HepG2 (cell line): ENCODE results near the gene ASNS. TPM values are rescaled to one million over a fixed set of nuclear protein-coding genes. Genes with fewer than 3 reads are reported as not detected.

Source experiments
- ATRX ChIP-seq: sonication (generic); formaldehyde crosslinking; IDR thresholded peaks from 2 replicates; pipeline ENCODE4 v1.4.0; 2020; ENCODE audit warnings: missing genetic modification reagents, borderline replicate concordance
- CC2D1A ChIP-seq: sonication (generic); formaldehyde crosslinking; IDR thresholded peaks from 2 replicates; pipeline ENCODE4 v1.8.1; 2023; ENCODE audit warnings: mild to moderate bottlenecking, missing genetic modification reagents
- CHD2 ChIP-seq: IDR thresholded peaks from 2 replicates; pipeline ENCODE4 v1.6.1; 2011; ENCODE audit warnings: low read depth, low read length, improper control_type of control experiment
- GLI4 ChIP-seq: sonication (generic); formaldehyde crosslinking; IDR thresholded peaks from 2 replicates; pipeline ENCODE4 v1.5.1; 2020; ENCODE audit warnings: missing genetic modification reagents, mild to moderate bottlenecking, moderate library complexity, borderline replicate concordance
- HMGXB3 ChIP-seq: sonication (generic); formaldehyde crosslinking; IDR thresholded peaks from 2 replicates; pipeline ENCODE4 v1.4.0; 2020; ENCODE audit warnings: missing genetic modification reagents, borderline replicate concordance
- IKZF1 ChIP-seq: fragments of 450-650 bp; IDR thresholded peaks from 2 replicates; pipeline ENCODE4 v1.7.1; 2016
- IKZF4 ChIP-seq: sonication (generic); formaldehyde crosslinking; IDR thresholded peaks from 2 replicates; pipeline ENCODE4 v1.5.1; 2020; ENCODE audit warnings: borderline replicate concordance, mild to moderate bottlenecking, low read depth, missing genetic modification reagents; ENCODE audit errors: not compliant biosample characterization
- RAD51 ChIP-seq: fragments of 450-650 bp; IDR thresholded peaks from 2 replicates; pipeline ENCODE4 v1.6.1; 2016; ENCODE audit warnings: borderline replicate concordance
- SMAD1 ChIP-seq: sonication (generic); formaldehyde crosslinking; IDR thresholded peaks from 2 replicates; pipeline ENCODE4 v1.4.0; 2020; ENCODE audit warnings: missing genetic modification reagents, low read depth, mild to moderate bottlenecking, borderline replicate concordance
- TERF1 ChIP-seq: sonication (generic); formaldehyde crosslinking; IDR thresholded peaks from 2 replicates; pipeline ENCODE4 v1.8.0; 2022; ENCODE audit warnings: mild to moderate bottlenecking, missing genetic modification reagents, moderate library complexity
- USF2 ChIP-seq, 2 experiments: sonication (generic) in 1 of 2; formaldehyde crosslinking in 1 of 2; IDR thresholded peaks; 2 replicates each; pipeline versions ENCODE4 v1.5.1 to v1.6.1; 2011 to 2020; ENCODE audit warnings: borderline replicate concordance in 1 of 2, low read depth in 1 of 2, low read length in 1 of 2, mild to moderate bottlenecking in 1 of 2, missing genetic modification reagents in 1 of 2, moderate library complexity in 1 of 2
- ZFAT ChIP-seq: sonication (generic); formaldehyde crosslinking; conservative IDR thresholded peaks from 2 replicates; pipeline ENCODE4 v1.8.1; 2023; ENCODE audit warnings: missing genetic modification reagents, inconsistent platforms
- ZNF232 ChIP-seq: sonication (generic); formaldehyde crosslinking; IDR thresholded peaks from 2 replicates; pipeline ENCODE4 v1.4.0; 2020; ENCODE audit warnings: missing genetic modification reagents, borderline replicate concordance
- ZNF260 ChIP-seq: sonication (generic); formaldehyde crosslinking; IDR thresholded peaks from 2 replicates; pipeline ENCODE4 v1.4.0; 2020; ENCODE audit warnings: missing genetic modification reagents, low read depth, mild to moderate bottlenecking, borderline replicate concordance
- ZNF30 ChIP-seq: sonication (generic); formaldehyde crosslinking; IDR thresholded peaks from 2 replicates; pipeline ENCODE4 v1.5.0; 2020; ENCODE audit warnings: mild to moderate bottlenecking, missing genetic modification reagents
- ZNF317 ChIP-seq: sonication (generic); formaldehyde crosslinking; IDR thresholded peaks from 2 replicates; pipeline ENCODE4 v1.5.0; 2020; ENCODE audit warnings: mild to moderate bottlenecking, missing genetic modification reagents
- ZNF354B ChIP-seq: sonication (generic); formaldehyde crosslinking; IDR thresholded peaks from 2 replicates; pipeline ENCODE4 v1.8.0; 2022; ENCODE audit warnings: mild to moderate bottlenecking, missing genetic modification reagents
- ZNF652 ChIP-seq: IDR thresholded peaks from 2 replicates; pipeline ENCODE4 v1.6.1; 2016; ENCODE audit warnings: low read depth, borderline replicate concordance
- ZNF709 ChIP-seq: sonication (generic); formaldehyde crosslinking; IDR thresholded peaks from 2 replicates; pipeline ENCODE4 v1.5.0; 2020; ENCODE audit warnings: mild to moderate bottlenecking, missing genetic modification reagents
- polyA plus RNA-seq, 8 experiments: library from polyadenylated mRNA; depleted of rRNA in 3 of 8; stranded (reverse) in 7 of 8; unstranded in 1 of 8; fragments of >200 nt; fragmentation: Illumina TruSeq in 4 of 8; extraction: Trizol in 4 of 8; gene quantifications; 2 replicates each; pipeline versions ENCODE4 v1.2.1 to v1.2.3, GENCODE V29; 2011 to 2016; ENCODE audit warnings: low read depth in 4 of 8, missing spikeins in 1 of 8, mixed read lengths in 1 of 8; ENCODE audit not compliant: insufficient read depth in 1 of 8
- total RNA-seq, 5 experiments: library from RNA; depleted of rRNA; stranded (reverse); fragments of >200 nt; fragmentation: Illumina TruSeq; extraction: Trizol; gene quantifications; 2 replicates each; pipeline ENCODE4 v1.2.3, GENCODE V29; 2016; ENCODE audit warnings: low read depth in 1 of 5
- TF ChIP-seq, protein P1 (sequence below): sonication (generic); formaldehyde crosslinking; IDR thresholded peaks from 2 replicates; pipeline ENCODE4 v1.5.0; 2020; ENCODE audit warnings: missing genetic modification reagents

Gene ASNS
- total and polyA plus RNA-seq, 2 of the 13 experiments (the other 11 are each of a cell fraction or from before 2014, with no cell fraction given): 55.0 to 75.1 TPM

DNA sequence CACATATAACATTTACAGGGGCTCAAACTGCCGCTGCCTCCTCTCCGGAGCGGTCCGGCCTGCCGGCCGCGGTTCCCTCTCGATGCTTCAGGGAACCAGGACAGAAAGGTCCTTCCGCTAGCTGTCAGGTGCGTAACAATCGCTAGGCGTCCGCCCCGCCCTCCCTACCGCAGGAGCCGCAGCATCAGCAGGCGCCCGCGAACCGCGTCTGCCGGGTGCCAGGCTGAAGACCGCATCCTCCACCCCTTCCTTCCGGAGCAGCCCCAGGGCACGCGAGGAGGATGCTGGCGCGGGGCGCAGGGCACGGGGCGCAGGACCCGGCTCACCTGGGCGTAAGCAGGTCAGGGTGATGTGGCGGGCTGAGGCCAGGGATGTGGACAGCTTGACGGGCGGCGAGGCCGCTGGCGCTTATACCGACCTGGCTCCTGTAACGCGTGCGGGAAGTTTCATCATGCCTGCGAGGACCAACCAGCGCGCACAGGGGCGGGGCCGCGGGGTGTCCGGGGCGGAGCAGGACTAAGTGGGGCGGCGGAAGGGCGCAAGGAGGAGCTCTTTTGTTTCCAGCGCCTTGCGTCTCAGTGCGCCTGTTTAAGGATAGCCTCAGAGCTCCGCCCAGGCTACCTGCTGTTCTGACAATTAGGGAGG is at the start of gene ASNS (continued):
- TF ChIP-seq GLI4: no peak
- no peak; the same call in 1 of the 2 replicates for TF ChIP-seq ZNF709 (CRISPR knock-in tag)
- 0 out of 2 replicates have a peak, but pooled peaks have one; percentile 42 for TF ChIP-seq ZNF354B
- no peak for TF ChIP-seq ZNF652 (CRISPR knock-in tag)
- 0 out of 2 replicates have a peak, but pooled peaks have one; percentile 73 for TF ChIP-seq TERF1 (CRISPR knock-in tag)
- peak; percentile 77 for TF ChIP-seq IKZF4 (CRISPR knock-in tag)
- no peak for TF ChIP-seq IKZF1
- TF ChIP-seq ZFAT: peak; percentile 81; the same call in 1 of the 2 replicates
- peak; percentile 64; the same call in 1 of the 2 replicates for TF ChIP-seq SMAD1 (CRISPR knock-in tag)
- no peak; the same call in 1 of the 2 replicates for TF ChIP-seq ZNF260 (CRISPR knock-in tag)
- no peak for TF ChIP-seq CHD2
- no peak for TF ChIP-seq ZNF317
- no peak for TF ChIP-seq CC2D1A (CRISPR knock-in tag)
- TF ChIP-seq, protein P1, sequence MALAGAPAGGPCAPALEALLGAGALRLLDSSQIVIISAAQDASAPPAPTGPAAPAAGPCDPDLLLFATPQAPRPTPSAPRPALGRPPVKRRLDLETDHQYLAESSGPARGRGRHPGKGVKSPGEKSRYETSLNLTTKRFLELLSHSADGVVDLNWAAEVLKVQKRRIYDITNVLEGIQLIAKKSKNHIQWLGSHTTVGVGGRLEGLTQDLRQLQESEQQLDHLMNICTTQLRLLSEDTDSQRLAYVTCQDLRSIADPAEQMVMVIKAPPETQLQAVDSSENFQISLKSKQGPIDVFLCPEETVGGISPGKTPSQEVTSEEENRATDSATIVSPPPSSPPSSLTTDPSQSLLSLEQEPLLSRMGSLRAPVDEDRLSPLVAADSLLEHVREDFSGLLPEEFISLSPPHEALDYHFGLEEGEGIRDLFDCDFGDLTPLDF: no peak; the same call in 1 of the 2 replicates
- TF ChIP-seq RAD51: no peak
- TF ChIP-seq ZNF30 (CRISPR knock-in tag): no peak
- no peak for TF ChIP-seq ATRX
- TF ChIP-seq HMGXB3 (CRISPR knock-in tag): no peak
- TF ChIP-seq ZNF232: no peak
- TF ChIP-seq USF2 (IDR thresholded peaks at IDR 0.05; ENCODE audit: low read depth, low read length): no peak
- no peak for TF ChIP-seq USF2 (CRISPR knock-in tag; IDR thresholded peaks at IDR 0.05; ENCODE audit: borderline replicate concordance)
